Measurements from ENCODE around the gene MPL.

The MPL gene

DNA sequence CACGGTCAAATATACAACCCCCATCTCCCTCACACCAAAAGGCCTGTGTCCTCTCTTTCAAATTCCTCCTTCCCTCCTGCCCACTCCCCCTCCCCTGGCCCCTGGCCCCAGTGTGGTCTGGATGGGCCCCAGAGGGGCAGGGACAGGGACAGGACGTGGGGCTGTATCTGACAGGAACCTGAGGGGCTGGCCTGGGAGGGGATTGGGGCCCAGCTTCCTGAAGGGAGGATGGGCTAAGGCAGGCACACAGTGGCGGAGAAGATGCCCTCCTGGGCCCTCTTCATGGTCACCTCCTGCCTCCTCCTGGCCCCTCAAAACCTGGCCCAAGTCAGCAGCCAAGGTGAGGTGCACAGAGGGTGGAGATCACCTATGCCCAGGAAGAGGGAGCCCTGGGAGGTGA is at the start of gene MPL:
MPL (plus strand) TSS at position 231 of the 400 bp plus-strand sequence; CDS start at position 262, 31 bp downstream.
- no peak for DNase-seq

DNA sequence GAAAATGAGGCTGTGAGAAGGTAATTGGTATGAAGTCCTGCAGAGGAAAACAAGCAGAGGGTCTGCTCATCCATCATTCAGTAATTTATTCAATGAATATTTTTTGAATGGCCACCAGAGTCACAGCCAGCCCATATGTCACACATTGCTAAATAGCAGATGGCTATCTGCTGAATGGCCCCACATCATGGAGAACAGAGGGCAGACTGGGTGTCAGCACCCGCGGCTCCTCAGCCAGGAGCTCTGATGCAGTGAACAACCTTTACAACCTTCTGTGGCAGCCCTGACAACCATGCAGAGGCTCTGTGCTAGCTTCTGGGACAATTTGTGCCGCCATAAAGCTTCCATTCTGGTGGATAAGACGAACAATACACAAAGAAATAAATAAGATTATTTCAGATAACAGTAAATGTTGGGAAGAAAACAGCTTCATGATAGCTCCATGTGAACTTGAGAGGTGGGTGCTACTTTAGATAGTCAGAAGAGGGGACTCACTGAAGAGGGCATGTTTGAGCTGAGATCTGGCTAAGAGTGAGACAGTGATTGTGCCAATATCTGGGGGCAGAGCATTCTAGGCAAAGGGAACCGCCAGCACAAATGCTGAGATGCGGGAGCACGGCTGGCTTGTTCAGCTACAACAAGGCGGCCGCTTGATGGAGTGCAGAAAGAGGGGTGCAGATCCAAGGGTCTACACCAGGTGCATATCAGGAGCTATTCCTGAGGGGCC is 49.4 kb upstream of the MPL start:
- DNase-seq = no peak

DNA sequence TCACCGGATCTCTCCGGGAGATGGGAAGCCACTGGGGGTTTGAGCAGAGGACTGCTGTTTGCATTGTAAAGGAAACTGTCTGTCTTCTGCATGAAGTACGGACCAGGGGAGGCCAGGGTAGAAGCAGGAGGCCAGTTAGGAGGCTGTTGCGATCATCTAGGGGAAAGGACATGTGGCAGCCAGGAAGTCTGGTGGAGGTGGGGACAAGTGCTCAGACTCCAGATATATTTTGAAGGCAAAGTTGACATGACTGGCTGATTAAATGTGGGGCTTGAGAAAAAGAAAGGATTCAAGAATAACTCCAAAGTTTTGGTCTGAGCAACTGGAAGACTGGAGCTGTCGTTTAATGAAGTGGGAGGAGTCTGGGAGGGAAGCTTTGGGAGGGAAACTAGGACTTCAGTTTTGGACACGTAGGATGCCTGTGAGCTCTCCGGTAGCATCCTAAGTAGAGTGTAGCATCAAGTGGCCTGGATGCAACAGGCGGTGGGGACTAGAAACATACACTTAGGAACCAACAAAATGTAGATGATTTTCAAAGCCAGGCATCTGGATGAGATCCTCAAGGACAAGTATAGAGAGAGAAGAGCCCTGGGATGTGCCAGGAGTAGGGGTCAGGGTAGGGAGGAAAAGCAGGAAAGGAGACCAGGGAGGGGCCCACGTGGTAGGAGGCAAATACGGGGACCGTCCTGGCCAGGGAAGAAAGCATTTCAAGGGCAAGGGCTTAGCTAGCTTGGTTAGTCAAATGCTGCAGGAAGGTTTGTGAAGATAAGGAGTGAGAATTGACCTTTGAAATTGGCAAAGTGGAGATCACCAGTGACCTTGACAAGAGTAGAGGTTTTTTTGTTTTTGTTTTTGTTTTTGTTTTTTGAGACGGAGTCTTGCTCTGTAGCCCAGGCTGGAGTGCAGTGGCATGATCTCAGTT is 48.6 kb upstream of the MPL start:
- no peak for DNase-seq

DNA sequence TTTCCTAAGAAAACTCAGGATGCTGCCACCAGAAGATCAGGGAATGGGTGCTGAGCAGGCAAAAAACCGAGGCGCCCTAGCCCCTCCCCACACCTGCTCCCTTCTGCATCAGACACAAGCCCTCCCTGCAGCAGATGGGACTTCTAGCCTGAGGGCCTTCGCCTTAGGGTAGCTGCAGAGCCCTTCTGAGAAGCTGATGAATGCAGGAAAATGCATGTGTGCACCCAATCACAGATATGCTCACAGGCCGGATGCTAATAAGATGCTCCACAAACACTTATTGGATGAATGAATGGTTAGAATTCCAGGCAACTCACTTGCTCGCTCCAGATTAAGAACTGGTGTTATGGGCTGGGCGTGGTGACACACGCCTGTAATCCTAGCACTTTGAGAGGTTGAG is 45.4 kb upstream of the MPL start:
- DNase-seq = no peak

DNA sequence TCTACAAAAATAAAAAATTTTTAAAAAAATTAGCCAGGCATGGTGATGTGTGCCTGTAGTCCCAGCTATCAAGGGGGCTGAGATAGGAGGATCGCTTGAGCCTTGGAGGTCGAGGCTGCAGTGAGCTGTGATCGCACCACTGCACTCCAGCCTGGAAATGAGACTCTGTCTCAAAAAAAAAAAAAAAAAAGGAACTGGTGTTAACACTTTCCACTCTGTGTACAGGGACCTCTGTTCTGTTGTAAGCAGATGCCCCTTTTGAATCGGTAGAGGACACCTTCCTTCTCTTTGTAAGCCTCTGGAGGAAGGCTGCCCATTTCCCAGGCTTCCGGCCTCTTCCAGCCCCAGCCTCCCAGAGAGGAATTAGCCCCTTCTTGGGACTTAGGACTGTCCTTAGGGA is 44.9 kb upstream of the MPL start:
- no peak for DNase-seq

DNA sequence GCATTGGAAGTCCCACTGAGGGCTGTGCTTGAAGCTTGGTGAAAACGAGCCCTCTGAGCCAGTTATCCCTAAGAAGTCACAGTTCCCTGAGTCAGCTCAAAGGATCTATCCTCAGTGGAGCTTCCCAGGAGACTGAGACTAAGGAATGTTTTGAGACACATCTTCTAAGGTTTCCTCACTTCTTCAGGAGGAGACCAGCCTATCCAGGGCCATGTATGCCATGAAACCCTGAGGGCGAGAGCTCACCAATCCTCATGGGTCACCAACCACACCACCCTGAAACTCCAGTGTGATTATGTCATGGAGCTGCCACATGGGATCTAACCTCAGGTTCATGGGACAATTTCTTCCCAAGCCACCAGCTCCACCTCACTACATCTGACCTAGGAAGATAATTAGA is 44.4 kb upstream of the MPL start:
- no peak for DNase-seq

DNA sequence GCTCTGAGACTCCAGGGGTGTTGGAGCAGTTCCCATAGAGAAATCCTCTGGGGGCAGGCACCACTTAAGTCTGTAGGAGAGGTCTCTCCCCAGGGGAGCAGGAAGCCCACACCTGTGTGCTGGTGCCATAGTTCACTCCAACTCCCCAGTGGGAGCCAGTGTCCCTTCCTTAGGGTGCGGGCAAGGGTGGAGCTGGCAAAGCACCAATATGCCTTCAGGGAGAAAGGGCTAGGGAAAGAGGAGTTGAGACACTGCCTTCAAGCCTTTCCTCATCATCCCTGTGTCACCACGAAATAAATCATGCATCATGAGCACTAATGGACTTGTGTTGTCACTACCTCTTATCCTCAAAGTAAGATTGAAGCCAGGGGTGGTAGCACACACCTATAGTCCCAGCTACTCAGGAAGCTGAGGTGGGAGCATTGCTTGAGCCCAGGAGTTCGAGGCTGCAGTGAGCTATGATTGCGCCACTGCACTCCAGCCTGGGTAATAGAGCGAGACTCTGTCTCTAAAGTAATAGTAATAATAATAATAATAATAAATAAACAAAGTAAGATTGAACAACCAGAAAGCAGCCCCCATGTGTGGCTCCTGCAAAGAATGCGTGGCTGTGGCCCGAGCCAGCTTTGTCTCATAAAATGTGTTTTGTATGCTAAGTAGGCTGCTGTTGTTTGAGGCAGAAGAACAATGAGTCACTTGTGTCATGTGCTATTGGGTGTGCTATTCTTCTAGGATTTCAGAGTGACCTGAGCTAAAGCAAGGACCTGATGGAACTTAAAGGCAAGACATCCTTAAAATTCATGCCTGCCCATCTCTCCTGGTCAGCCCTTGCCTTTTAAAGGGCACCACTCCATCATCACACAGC is 43.5 kb upstream of the MPL start:
- no peak for DNase-seq

DNA sequence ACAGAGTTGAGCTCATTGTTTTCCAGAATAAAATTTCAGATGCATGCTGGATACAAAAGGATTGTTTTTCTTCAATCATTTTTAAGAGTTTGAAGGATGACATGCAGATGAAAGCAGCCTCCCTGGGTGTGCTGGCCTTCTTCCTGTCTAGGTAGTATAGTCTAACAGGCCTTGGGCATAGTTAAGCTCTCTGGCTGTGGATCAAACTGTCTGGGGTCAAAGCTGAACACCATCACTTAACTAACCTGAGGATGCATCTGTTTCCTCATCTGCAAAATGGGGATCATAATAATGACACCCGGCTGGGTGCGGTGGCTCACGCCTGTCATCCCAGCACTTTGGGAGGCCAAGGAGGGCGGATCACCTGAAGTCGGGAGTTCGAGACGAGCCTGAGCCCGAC is 42.9 kb upstream of the MPL start:
- DNase-seq = no peak

DNA sequence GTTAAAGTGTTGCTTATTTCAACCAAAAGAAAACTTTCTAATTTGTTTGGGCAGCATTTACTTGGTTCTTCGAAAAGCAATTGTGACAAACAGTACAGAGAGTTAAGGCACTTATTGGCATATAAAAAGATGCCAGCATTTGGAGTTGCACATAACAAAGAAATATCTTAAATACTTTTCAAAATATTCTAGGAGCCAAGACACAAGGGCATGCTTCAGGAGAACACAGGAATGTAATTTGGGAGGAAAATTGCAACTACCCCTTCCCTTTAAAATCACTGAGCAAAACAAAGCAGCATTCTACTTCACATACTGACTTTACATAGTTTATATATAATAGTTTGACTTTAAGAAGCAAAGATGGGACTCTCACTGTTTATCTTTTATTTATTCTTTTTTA is 41.4 kb upstream of the MPL start:
- no peak for DNase-seq

DNA sequence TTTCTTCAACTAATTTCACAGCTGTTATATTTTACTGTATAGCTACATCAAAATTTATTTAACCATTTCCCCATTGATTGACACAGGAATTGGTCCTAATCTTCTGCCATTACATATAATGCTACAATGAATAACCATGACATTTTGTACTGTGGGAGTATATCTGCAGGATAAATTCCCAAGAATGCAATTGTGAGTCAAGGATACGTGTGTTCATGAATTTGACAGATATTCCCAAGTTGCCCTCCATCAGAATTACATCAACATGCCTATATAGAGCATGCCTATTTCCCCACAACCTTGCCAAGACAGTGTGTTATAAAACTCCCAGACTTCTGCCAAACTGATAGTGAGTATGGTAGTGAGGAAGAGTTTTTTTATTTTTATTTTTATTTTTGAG is 39.6 kb upstream of the MPL start:
- no peak for DNase-seq

DNA sequence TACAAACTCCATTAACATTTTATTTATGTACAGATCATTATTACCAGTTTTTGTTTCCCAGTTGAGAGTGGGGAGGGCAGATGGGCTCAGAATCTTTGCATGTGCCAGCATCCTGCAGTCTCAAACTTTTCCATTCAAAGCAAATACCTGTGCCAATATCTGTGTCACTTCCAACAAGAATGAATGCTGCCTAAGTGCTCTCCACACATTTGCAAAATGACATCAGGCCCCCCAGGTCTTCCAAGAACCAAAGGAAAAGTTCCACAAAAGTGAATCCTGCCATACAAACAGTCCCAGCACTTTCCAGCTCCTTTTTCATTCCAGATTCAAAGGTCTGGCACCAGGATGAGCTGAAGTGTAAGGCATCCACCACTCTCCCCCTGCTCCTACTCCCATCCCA is 38.5 kb upstream of the MPL start:
- no peak for DNase-seq

DNA sequence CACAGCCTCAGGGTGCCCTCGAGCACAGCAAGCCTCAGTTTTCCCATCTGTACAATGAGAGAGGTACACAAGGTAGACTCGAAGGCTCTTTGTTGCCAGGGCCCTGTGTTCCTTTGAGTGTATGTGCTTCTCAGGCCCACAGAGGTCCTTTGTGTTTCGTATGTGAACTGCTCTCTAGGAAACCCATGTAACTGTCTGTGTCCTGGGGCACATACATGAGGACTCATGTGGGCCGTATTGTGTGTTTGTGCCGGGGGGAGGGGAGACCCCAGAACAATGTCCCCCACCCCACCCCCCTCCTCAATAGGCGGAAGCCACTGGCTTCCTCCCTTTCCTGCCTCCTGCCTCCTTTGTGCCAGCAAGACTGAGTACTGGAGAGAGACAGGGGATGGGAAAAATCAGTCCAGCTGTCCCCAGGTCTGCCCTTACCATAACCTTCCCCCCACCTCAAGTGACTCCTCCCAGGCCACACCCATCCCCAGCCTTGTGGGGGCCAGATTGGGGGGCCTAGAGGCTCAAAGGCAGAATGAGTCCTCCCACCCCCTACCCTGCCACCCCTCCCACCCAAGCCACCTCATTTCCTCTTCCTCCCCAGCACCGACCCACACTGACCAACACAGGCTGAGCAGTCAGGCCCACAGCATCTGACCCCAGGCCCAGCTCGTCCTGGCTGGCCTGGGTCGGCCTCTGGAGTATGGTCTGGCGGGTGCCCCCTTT is 37.1 kb upstream of the MPL start, which contains the start of gene TIE1:
TIE1 (plus strand) TSS at position 605 of the 717 bp plus-strand sequence; CDS start at position 695, 90 bp downstream.
- DNase-seq = no peak

DNA sequence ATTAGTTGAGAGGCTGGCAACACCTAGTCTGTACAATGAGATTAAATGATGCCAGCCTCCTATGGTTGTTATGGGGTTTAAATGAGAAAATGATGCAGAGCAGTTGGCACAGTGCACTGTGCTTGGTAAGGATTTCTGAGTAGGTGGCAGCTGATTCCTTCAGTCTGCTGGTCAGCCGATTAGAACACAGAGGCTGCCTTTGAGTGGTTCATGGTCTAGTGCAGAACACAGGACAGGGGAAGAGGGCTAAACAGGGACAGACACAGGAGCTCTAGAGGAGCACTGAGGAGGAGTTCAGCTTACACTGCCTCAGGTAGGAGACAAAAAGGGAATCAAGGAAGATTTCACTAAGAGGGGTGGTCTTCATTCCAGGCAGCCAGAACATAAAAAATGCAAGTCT is 35.4 kb upstream of the MPL start:
- DNase-seq = no peak

DNA sequence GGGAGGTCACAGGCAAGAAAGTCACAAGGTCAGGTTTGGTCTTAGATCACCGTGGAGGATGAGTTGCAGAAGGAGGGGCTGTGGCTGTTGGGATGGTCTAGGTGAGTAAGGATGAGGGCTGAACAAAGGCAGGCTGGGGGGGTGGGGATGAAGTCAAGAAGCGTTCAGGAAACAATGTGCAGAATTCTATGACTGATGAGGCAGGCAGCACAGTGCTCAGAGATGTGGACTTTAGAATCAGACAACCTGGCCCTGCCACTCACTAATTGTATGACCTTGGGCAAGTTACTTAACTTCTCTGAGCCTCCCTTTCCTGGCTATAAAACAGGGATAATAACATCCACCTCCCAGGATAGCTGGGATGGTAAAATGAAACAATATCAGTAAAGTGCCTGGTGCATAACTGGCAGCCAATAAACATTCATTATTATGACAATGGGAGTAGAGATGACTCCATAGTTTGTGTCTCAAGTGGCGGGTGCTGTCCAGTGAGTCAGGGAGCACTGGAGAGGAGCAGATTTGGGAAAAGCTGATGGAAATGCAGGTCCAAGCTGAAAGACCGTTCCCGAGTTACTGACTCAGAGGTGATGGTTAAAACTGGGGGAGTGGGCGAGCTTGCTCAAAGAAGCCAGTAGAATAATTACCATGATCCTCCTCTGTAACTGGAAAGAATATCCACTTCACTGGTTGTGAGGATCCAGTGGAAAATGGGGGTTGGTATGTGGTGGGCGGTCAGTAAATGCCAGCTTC is 34.7 kb upstream of the MPL start:
- no peak for DNase-seq

DNA sequence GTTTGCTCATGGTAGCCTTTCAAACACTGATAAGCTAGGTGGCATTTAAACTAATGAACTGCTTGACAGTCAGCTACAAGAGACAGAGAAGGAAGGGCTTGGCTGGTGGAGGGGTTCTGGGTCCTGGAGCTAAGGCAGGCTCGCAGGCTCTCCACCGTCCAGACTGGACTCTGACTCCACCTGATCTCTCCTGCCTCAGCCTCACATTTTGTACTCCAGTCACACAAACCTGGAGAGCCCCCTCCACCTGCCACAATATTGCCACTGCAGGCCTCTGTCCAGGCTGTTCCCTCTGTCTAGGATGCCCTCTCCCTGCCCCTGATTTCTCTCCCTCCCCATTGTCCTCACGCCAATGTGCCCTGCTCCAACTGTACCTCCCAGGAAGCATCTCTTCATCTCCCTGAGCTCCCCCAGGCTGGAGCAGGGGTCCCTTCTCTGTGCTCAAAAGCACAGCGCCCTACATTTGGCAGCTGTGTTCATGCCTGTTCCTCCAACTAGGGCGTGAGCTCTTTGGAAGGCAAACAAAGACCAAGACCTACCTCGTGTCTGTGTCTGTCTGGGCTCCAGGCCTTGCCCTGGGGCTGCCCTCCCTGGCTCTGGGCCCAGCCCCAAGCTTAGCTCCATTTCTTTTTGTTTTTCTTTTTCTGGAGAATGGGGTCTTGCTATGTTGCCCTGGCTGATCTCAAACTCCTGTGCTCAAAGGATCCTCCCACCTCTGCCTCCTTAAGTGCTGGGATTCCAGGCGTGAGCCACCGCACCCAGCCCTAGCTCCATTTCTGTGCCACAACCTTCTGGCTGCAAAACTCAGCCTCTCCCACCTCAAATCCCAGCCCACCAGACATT is 33.9 kb upstream of the MPL start:
- no peak for DNase-seq

DNA sequence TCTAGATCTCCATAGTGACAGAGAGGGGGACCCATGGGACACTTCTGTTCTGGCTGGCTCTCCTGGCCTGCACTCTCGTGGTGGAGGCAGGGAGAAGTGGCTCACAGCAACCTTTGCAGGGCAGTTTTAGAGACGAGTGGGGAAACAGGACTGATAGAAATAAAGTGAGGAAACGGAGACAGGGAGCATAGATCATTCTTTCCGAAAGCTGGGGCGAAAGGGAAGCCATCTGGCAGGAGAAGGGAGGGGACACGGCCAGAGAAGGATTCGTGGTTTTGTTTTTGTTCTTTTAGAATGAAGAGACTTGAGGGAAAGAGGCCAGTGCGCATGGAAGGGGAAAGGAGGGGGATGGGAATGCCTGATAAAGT is 33.3 kb upstream of the MPL start:
- no peak for DNase-seq

DNA sequence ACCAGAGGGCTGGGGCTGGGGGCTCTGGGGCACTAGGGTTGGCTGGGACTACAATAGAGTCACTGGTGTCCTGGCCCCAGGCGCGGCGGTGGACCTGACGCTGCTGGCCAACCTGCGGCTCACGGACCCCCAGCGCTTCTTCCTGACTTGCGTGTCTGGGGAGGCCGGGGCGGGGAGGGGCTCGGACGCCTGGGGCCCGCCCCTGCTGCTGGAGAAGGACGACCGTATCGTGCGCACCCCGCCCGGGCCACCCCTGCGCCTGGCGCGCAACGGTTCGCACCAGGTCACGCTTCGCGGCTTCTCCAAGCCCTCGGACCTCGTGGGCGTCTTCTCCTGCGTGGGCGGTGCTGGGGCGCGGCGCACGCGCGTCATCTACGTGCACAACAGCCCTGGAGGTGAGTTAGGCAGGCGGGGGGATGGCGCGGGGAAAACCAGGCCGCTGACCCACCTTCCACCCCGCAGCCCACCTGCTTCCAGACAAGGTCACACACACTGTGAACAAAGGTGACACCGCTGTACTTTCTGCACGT is 32.8 kb upstream of the MPL start:
- no peak for DNase-seq

DNA sequence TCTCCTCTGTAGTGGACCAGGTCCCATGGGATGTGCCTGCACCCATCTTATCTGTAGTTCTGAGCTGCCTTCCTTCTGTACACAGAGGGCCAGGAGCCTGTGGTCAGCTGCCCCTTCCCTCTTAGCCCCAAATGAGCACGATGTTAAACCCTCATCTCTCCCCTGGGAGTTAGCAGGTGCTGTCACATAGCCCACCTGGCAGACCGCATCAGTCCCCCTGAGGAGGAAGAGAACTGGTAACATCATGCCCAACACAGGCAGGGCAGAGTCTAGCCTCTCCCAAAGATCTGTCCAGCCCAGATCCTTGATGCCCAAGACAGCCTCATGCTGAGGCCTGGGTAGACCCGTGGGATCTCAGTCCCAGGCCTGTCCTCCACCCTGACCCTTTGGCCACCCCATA is 32.2 kb upstream of the MPL start:
- no peak for DNase-seq

DNA sequence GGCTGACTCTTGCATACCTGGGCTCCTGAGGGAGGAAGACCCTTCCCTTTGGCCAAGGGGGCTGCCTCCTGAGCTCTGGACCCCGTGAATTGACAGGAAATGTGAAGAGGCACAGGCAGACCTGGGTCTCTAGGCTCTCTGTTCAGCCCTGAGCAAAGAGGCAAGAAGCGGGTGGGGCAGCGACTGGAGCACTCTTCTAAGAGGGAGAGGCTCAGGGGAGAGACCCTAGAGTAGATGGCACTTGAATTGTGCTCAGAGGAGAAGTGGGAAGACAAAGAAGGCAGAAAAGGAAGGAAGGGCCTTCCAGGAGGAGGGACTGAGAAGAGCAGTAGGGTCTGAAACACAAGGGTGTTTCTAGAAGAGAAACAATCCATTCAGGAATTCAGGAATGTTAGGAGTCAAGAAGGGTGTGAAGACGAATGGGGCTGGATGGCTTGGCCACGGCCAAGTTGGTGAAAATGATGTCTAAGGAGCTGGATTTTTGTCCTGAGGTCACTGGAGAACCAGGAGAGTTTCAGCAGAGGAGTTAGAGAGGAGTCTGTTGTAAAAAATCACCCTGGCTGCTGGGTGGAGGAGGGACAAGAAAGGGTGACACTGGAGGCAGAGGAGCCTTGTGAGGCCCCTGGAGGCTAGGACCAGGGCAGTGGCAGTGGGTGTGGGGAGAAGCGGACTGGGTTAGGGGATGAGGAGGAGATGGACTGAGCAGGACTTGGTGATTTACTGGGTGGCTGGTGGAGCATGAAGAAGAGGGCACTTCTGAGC is 31.5 kb upstream of the MPL start:
- DNase-seq = no peak
